ENCODE results near the gene PLAC1.

PLAC1 gene

GRCh38 chrX:134658002-134658759, at the start of gene PLAC1:
TSS of gene PLAC1 (minus strand) at chrX:134658471. CDS start at chrX:134566682, 91,789 bp downstream.
- no peak for DNase-seq

GRCh38 chrX:134706138-134706537, 47.9 kb upstream of the PLAC1 start:
- no peak for DNase-seq

GRCh38 chrX:134695999-134696398, 37.7 kb upstream of the PLAC1 start:
- DNase-seq = no peak

GRCh38 chrX:134694333-134695322, 36.4 kb upstream of the PLAC1 start:
- no peak for DNase-seq

- DNase-seq = no peak
These were observed 35.4 kb upstream of the PLAC1 start for GRCh38 chrX:134693644-134694043.

GRCh38 chrX:134692990-134693389, 34.7 kb upstream of the PLAC1 start:
- no peak for DNase-seq

GRCh38 chrX:134692233-134692632, 34.0 kb upstream of the PLAC1 start:
- no peak for DNase-seq

- DNase-seq = no peak
These were observed 33.2 kb upstream of the PLAC1 start for GRCh38 chrX:134691453-134691852.

GRCh38 chrX:134688839-134689238, 30.6 kb upstream of the PLAC1 start:
- no peak for DNase-seq

- DNase-seq = no peak
These were observed 30.0 kb upstream of the PLAC1 start for GRCh38 chrX:134688031-134688823.

- DNase-seq = no peak
These were observed 27.4 kb upstream of the PLAC1 start for GRCh38 chrX:134685668-134686067.

GRCh38 chrX:134684956-134685355, 26.7 kb upstream of the PLAC1 start:
- DNase-seq = no peak

- DNase-seq = no peak
These were observed 25.2 kb upstream of the PLAC1 start for GRCh38 chrX:134683351-134684005.

GRCh38 chrX:134682081-134682480, 23.8 kb upstream of the PLAC1 start:
- no peak for DNase-seq

GRCh38 chrX:134679644-134680043, 21.4 kb upstream of the PLAC1 start:
- no peak for DNase-seq

GRCh38 chrX:134679221-134679620, 20.9 kb upstream of the PLAC1 start:
- DNase-seq = no peak

GRCh38 chrX:134677332-134677731, 19.1 kb upstream of the PLAC1 start:
- DNase-seq = no peak

- no peak for DNase-seq
These were observed 18.2 kb upstream of the PLAC1 start for GRCh38 chrX:134676436-134676835.

- DNase-seq = no peak
These were observed 14.9 kb upstream of the PLAC1 start for GRCh38 chrX:134673123-134673522.

- DNase-seq = no peak
These were observed 13.8 kb upstream of the PLAC1 start for GRCh38 chrX:134672101-134672500.

- DNase-seq = no peak
These were observed 13.0 kb upstream of the PLAC1 start for GRCh38 chrX:134671294-134671693.

- no peak for DNase-seq
These were observed 12.1 kb upstream of the PLAC1 start for GRCh38 chrX:134670134-134670924.

Data from RPMI8226 (cell line).